HG03280 (cell line): ENCODE data around the gene PDE7B.
"Not testable (repeated sequence)": the region's sequence is repeated elsewhere in the genome, so short reads cannot be mapped to it uniquely, and the experiment has no call there.

Experiments used
- ATAC-seq: cut with Tn5 transposase; IDR thresholded peaks from one replicate; pipeline ENCODE4 v1.9.1; 2021; ENCODE audit warnings: mild to moderate bottlenecking, moderate library complexity; ENCODE audit not compliant: unreplicated experiment

PDE7B gene

GRCh38 chr6:136216503-136217401, 365.3 kb downstream of the PDE7B start:
- ATAC-seq: no peak

- not testable (repeated sequence) for ATAC-seq
Observed at GRCh38 chr6:136224974-136225373, 373.5 kb downstream of the PDE7B start.

GRCh38 chr6:136225496-136225895, 374.0 kb downstream of the PDE7B start:
- ATAC-seq: no peak

GRCh38 chr6:136226027-136226673, 374.6 kb downstream of the PDE7B start:
- ATAC-seq: peak; percentile 87

GRCh38 chr6:136226674-136227377, 375.3 kb downstream of the PDE7B start:
- ATAC-seq: peak; percentile 32

GRCh38 chr6:136228814-136229213, 377.3 kb downstream of the PDE7B start:
- ATAC-seq: no peak

GRCh38 chr6:136230219-136230853, 378.8 kb downstream of the PDE7B start:
- no peak for ATAC-seq

GRCh38 chr6:136232701-136233100, 381.2 kb downstream of the PDE7B start:
- no peak for ATAC-seq

- no peak for ATAC-seq
Observed at GRCh38 chr6:136235233-136235564, 383.7 kb downstream of the PDE7B start.

- ATAC-seq: no peak
Observed at GRCh38 chr6:136236466-136237293, 385.2 kb downstream of the PDE7B start.

GRCh38 chr6:136244061-136244616, 392.6 kb downstream of the PDE7B start:
- ATAC-seq: no peak
